B cell (primary cell): ENCODE measurements around the gene GRPEL2. TPM values are rescaled to one million over a fixed set of nuclear protein-coding genes. Genes with fewer than 3 reads are reported as not detected.

Experiments used
- ATAC-seq: fragments of 200-7000 bp; cut with Tn5 transposase; one replicate; pipeline ENCODE4 v1.10.0; 2021; ENCODE audit warnings: low read depth, mild to moderate bottlenecking, moderate number of reproducible peaks, moderate library complexity
- CTCF ChIA-PET: fragments of 350-600 bp; sonication (Branson Sonifier 250); formaldehyde crosslinking; loops from one replicate; lab custom pipeline; 2021; ENCODE audit warnings: antibody characterized with exemption, inconsistent platforms; lab: Charles Lee
- POLR2A ChIA-PET: fragments of 350-600 bp; sonication (Branson Sonifier 250); formaldehyde crosslinking; loops from one replicate; lab custom pipeline; 2021; ENCODE audit warnings: antibody characterized with exemption; lab: Charles Lee
- DNase-seq: peaks from one replicate; pipeline ENCODE4 v3.0.0; 2013
- H2AFZ ChIP-seq: 2 replicates; pipeline ENCODE4 v1.6.1; 2012; ENCODE audit warnings: mild to moderate bottlenecking, low read depth, low read length; ENCODE audit not compliant: insufficient read depth, poor library complexity, severe bottlenecking
- H3K27ac ChIP-seq, 2 donors: 1 replicate in 1 of 2; 2 replicates in 1 of 2; pipeline ENCODE4 v1.5.1; 2012 to 2013; ENCODE audit warnings: low read length in 2 of 2, mild to moderate bottlenecking in 2 of 2, moderate library complexity in 1 of 2
- H3K27me3 ChIP-seq, 4 experiments: fragments of 200-600 bp in 1 of 4; sonication (generic) in 1 of 4; replicated peaks in 1 of 4; 1 replicate in 2 of 4; 2 replicates in 2 of 4; pipeline versions ENCODE4 v1.6.1 to v1.7.0; 2013 to 2016; ENCODE audit warnings: low read length in 3 of 4, mild to moderate bottlenecking in 2 of 4, mixed read lengths in 1 of 4, moderate library complexity in 1 of 4; ENCODE audit not compliant: insufficient read depth in 4 of 4, control insufficient read depth in 3 of 4; ENCODE audit errors: control extremely low read depth in 1 of 4
- H3K36me3 ChIP-seq, 2 experiments: replicated peaks in 1 of 2; 1 replicate in 1 of 2; 2 replicates in 1 of 2; pipeline versions ENCODE4 v1.6.1 to v1.7.1; 2013; ENCODE audit warnings: low read length in 1 of 2; ENCODE audit not compliant: insufficient read depth in 2 of 2, control insufficient read depth in 1 of 2; ENCODE audit errors: control extremely low read depth in 1 of 2, extremely low read depth in 1 of 2
- H3K4me1 ChIP-seq, 2 donors: fragments of 200-600 bp in 1 of 2; sonication (generic) in 1 of 2; 1 replicate in 1 of 2; 2 replicates in 1 of 2; pipeline versions ENCODE4 v1.5.1 to v1.6.1; 2013 to 2017; ENCODE audit warnings: low read length in 2 of 2; ENCODE audit not compliant: control insufficient read depth in 2 of 2, insufficient read depth in 2 of 2
- H3K4me2 ChIP-seq: replicated peaks from 2 replicates; pipeline ENCODE3; 2012; ENCODE audit warnings: mild to moderate bottlenecking, low read depth, low read length; ENCODE audit not compliant: poor library complexity, severe bottlenecking
- H3K4me3 ChIP-seq, 5 experiments: fragments of 200-600 bp in 1 of 5; sonication (generic) in 1 of 5; 1 replicate in 3 of 5; 2 replicates in 2 of 5; pipeline versions ENCODE4 v1.5.1 to v1.7.0; 2011 to 2016; ENCODE audit warnings: low read length in 4 of 5, mild to moderate bottlenecking in 4 of 5, low read depth in 2 of 5, control low read depth in 1 of 5, moderate library complexity in 1 of 5; ENCODE audit not compliant: insufficient read depth in 1 of 5; ENCODE audit errors: control extremely low read depth in 1 of 5, extremely low read depth in 1 of 5
- H3K79me2 ChIP-seq: fragments of 200-600 bp; sonication (generic); one replicate; pipeline ENCODE4 v1.6.0; 2016; ENCODE audit warnings: low read length; ENCODE audit not compliant: control insufficient read depth, insufficient read depth
- H3K9ac ChIP-seq: fragments of 200-600 bp; sonication (generic); 2 replicates; pipeline ENCODE4 v1.6.1; 2017; ENCODE audit warnings: mild to moderate bottlenecking, low read length, moderate library complexity
- H3K9me3 ChIP-seq, 3 donors: one replicate each; pipeline versions ENCODE4 v1.6.1 to v1.7.1; 2013; ENCODE audit warnings: low read length in 2 of 3; ENCODE audit not compliant: control insufficient read depth in 2 of 3, insufficient read depth in 1 of 3; ENCODE audit errors: control extremely low read depth in 1 of 3
- H4K20me1 ChIP-seq: 2 replicates; pipeline ENCODE4 v1.6.0; 2012; ENCODE audit warnings: mild to moderate bottlenecking, low read length; ENCODE audit not compliant: insufficient read depth, control insufficient read depth, poor library complexity, severe bottlenecking
- H3K27ac Mint-ChIP-seq: one replicate; pipeline ENCODE4 v1.8.0; 2021; ENCODE audit warnings: mixed read lengths
- H3K27me3 Mint-ChIP-seq: one replicate; pipeline ENCODE4 v1.8.0; 2021; ENCODE audit warnings: mixed read lengths
- H3K4me1 Mint-ChIP-seq: one replicate; pipeline ENCODE4 v1.8.0; 2021; ENCODE audit warnings: mixed read lengths
- H3K4me3 Mint-ChIP-seq: one replicate; pipeline ENCODE4 v1.8.0; 2021; ENCODE audit warnings: mixed read lengths
- H3K9me3 Mint-ChIP-seq: one replicate; pipeline ENCODE4 v1.8.0; 2022; ENCODE audit warnings: mixed read lengths; ENCODE audit not compliant: insufficient read depth
- CTCF ChIP-seq: fragments of 200-600 bp; IDR thresholded peaks from one replicate; pipeline ENCODE4 v1.8.0; 2022; ENCODE audit warnings: antibody characterized with exemption, mild to moderate bottlenecking
- EZH2 ChIP-seq: IDR thresholded peaks from 2 replicates; pipeline ENCODE4 v1.6.1; 2012; ENCODE audit warnings: borderline replicate concordance, low read depth, mild to moderate bottlenecking, moderate library complexity, low read length; ENCODE audit not compliant: insufficient read depth, poor library complexity, severe bottlenecking
- WGBS: methylation state at CpG from one replicate; pipeline ENCODE4 v1.1.5; 2013; ENCODE audit warnings: missing lambda C conversion rate; ENCODE audit not compliant: insufficient coverage; 5-methylcytosine and 5-hydroxymethylcytosine counted together
- intact Hi-C: fragments of 100-400 bp; cut with micrococcal nuclease; formaldehyde crosslinking; loops from one replicate; pipeline ENCODE4 v1.10.0; 2022
- polyA plus RNA-seq: library from polyadenylated mRNA; depleted of rRNA; stranded (reverse); fragments of >200 nt; gene quantifications from 2 replicates; pipeline ENCODE4 v1.2.3, GENCODE V29; 2012
- total RNA-seq, 2 donors: library from RNA; stranded (reverse); fragments of 120-200 nt in 1 of 2; gene quantifications; 1 replicate in 1 of 2; 2 replicates in 1 of 2; pipeline versions ENCODE4 v1.2.3 to v1.2.4, GENCODE V29; 2013 to 2022

Gene GRPEL2
- total and polyA plus RNA-seq, 2 donors (not counting 1 experiment from before 2014, with no cell fraction given): 1.1 to 12.1 TPM

GRCh38 chr5:149352169-149352568 is 6.9 kb downstream of the GRPEL2 start:
- POLR2A ChIA-PET: interaction anchor here (0.7 kb wide), 1 partner anchor 28 kb away, joined by 4 read pairs; no protein-coding TSS in a partner anchor
- H3K36me3 ChIP-seq: peaks cover 6 to 63% of the 10 kb centered on the region in 2 experiments
- no peak overlapping the region for H3K4me2 ChIP-seq
- intact Hi-C loops: loop anchor here (10.0 kb wide), 2 partner anchors 547 to 643 kb away; no protein-coding TSS in a partner anchor
- ATAC-seq (no peak), DNase-seq (no peak)
- no peaks in the 10 kb centered on the region for H3K27me3 ChIP-seq
- no peak overlapping the region for H2AFZ ChIP-seq
- no peaks in the 10 kb centered on the region for H3K27me3 Mint-ChIP-seq
- H3K79me2 ChIP-seq: peaks cover 30% of the 10 kb centered on the region
- H4K20me1 ChIP-seq: peaks cover 14% of the 10 kb centered on the region
- 100% methylated on average over 1 of the region's 4 CpGs for WGBS
- CTCF ChIA-PET: interaction anchor here (0.6 to 1.2 kb wide), 2 partner anchors 16 to 863 kb away, joined by 3 read pairs; no protein-coding TSS in a partner anchor
- H3K4me3 Mint-ChIP-seq: no peak overlapping the region
- no peak overlapping the region for H3K9ac ChIP-seq
- peaks cover 2 to 4% of the 10 kb centered on the region in 2 donors for H3K4me1 ChIP-seq
- no peak overlapping the region for H3K27ac ChIP-seq
- no peak overlapping the region for H3K4me3 ChIP-seq
- TF ChIP-seq CTCF (no peak), EZH2 (no peak)
- no peaks in the 10 kb centered on the region for H3K9me3 ChIP-seq
- H3K4me1 Mint-ChIP-seq: peaks cover 5% of the 10 kb centered on the region
- H3K9me3 Mint-ChIP-seq: no peaks in the 10 kb centered on the region
- H3K27ac Mint-ChIP-seq: no peak overlapping the region

- Histone ChIP-seq H3K9me3 (peaks cover 0 to 3% (median 0%) of the 10 kb centered on the region in 3 donors), H4K20me1 (no peaks in the 10 kb centered on the region), H3K36me3 (peaks cover 6 to 49% of the 10 kb centered on the region in 2 experiments), H3K79me2 (peaks cover 28% of the 10 kb centered on the region), H3K4me2 (no peak overlapping the region), H3K27ac (no peak overlapping the region), H3K4me1 (peaks cover 12 to 15% of the 10 kb centered on the region in 2 donors), H3K27me3 (no peaks in the 10 kb centered on the region), H3K9ac (no peak overlapping the region), H2AFZ (no peak overlapping the region), H3K4me3 (no peak overlapping the region)
- Mint-ChIP-seq H3K4me3 (no peak overlapping the region), H3K27me3 (no peaks in the 10 kb centered on the region), H3K4me1 (peaks cover 16% of the 10 kb centered on the region), H3K27ac (no peak overlapping the region), H3K9me3 (no peaks in the 10 kb centered on the region)
- DNase-seq (no peak), ATAC-seq (no peak)
- intact Hi-C loops: loop anchor here (10.0 kb wide), 2 partner anchors 549 to 641 kb away; no protein-coding TSS in a partner anchor
- TF ChIP-seq CTCF: no peak
- no peak for TF ChIP-seq EZH2
- CTCF ChIA-PET: interaction anchor here (0.5 to 3.5 kb wide), 5 partner anchors 12 to 40 kb away, joined by 3 to 11 read pairs (median 4); no protein-coding TSS in a partner anchor
- no CpG with 5 or more reads among the region's 2 CpGs for WGBS
- POLR2A ChIA-PET: no interaction called here
These were observed 8.6 kb downstream of the GRPEL2 start for GRCh38 chr5:149353911-149354310.
